Thyroid gland (tissue), 4 donors: Measurements from ENCODE around the gene SLC6A7.

Source experiments
- POLR2A ChIP-seq, 2 donors: fragments of 450-650 bp; IDR thresholded peaks; one replicate each; pipeline ENCODE4 v1.6.1; 2017; ENCODE audit warnings: antibody characterized with exemption in 2 of 2, mild to moderate bottlenecking in 2 of 2, moderate library complexity in 1 of 2
- TF ChIP-seq, protein P1 (sequence below), 6 experiments: fragments of 200-600 bp in 3 of 6; fragments of 450-650 bp in 3 of 6; sonication (generic) in 3 of 6; IDR thresholded peaks; one replicate each; pipeline ENCODE4 v1.5.1; 2016 to 2019; ENCODE audit warnings: antibody characterized with exemption in 6 of 6, mild to moderate bottlenecking in 2 of 6, inconsistent platforms in 1 of 6, moderate library complexity in 1 of 6

DNA sequence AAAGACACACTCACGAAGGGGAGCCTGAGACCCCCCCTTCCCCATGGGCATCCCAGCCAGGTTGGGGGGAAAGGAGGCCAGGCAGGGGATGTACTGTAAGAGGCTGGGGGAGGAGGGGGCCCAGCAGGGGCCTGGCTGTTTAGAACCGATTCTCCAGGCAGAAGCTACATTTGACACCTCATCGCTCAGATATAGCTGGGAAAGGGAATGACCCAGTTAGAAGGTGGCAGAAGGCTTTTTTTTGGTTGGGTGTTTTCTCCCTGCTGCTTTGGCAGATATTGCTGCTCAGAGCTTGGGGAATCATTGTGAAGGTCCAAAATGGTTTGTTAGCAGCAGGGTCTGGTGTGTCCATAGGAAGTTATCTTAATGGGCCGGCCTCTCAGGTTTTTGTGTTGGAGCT is 17.3 kb upstream of the SLC6A7 start:
- TF ChIP-seq, protein P1, sequence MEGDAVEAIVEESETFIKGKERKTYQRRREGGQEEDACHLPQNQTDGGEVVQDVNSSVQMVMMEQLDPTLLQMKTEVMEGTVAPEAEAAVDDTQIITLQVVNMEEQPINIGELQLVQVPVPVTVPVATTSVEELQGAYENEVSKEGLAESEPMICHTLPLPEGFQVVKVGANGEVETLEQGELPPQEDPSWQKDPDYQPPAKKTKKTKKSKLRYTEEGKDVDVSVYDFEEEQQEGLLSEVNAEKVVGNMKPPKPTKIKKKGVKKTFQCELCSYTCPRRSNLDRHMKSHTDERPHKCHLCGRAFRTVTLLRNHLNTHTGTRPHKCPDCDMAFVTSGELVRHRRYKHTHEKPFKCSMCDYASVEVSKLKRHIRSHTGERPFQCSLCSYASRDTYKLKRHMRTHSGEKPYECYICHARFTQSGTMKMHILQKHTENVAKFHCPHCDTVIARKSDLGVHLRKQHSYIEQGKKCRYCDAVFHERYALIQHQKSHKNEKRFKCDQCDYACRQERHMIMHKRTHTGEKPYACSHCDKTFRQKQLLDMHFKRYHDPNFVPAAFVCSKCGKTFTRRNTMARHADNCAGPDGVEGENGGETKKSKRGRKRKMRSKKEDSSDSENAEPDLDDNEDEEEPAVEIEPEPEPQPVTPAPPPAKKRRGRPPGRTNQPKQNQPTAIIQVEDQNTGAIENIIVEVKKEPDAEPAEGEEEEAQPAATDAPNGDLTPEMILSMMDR (IDR thresholded peaks at IDR 0.05), result no peak
- no peak for TF ChIP-seq POLR2A (IDR thresholded peaks at IDR 0.05)
